CD4-positive, alpha-beta T cell treated with Interleukin-15 for 1 hour (primary cell): ENCODE measurements around the gene RNF212.
"Not testable (repeated sequence)": the region's sequence is repeated elsewhere in the genome, so short reads cannot be mapped to it uniquely, and the experiment has no call there.

Experiments used
- DNase-seq: peaks from one replicate; pipeline ENCODE4 v3.0.0-alpha.2; 2020

RNF212 gene

GRCh38 chr4:1047976-1048772, 65.2 kb downstream of the RNF212 start:
- DNase-seq, result no peak

- DNase-seq, result no peak
Observed at GRCh38 chr4:1047106-1047975, 66.0 kb downstream of the RNF212 start.

- not testable (repeated sequence) for DNase-seq
Observed at GRCh38 chr4:1046581-1047011, 66.8 kb downstream of the RNF212 start.

GRCh38 chr4:1045595-1046201, 67.7 kb downstream of the RNF212 start:
- DNase-seq, result no peak

- DNase-seq, result no peak
Observed at GRCh38 chr4:1045193-1045594, 68.2 kb downstream of the RNF212 start.

GRCh38 chr4:1044469-1045192, 68.7 kb downstream of the RNF212 start:
- DNase-seq, result no peak

GRCh38 chr4:1043651-1044468, 69.5 kb downstream of the RNF212 start:
- DNase-seq, result peak; percentile 79

GRCh38 chr4:1043162-1043561, 70.2 kb downstream of the RNF212 start:
- DNase-seq, result no peak

GRCh38 chr4:1042352-1043055, 70.9 kb downstream of the RNF212 start:
- DNase-seq, result no peak

GRCh38 chr4:1041936-1042330, 71.4 kb downstream of the RNF212 start:
- no peak for DNase-seq

- DNase-seq, result no peak
Observed at GRCh38 chr4:1041147-1041935, 72.0 kb downstream of the RNF212 start.

GRCh38 chr4:1040344-1041146, 72.8 kb downstream of the RNF212 start:
- DNase-seq, result no peak

GRCh38 chr4:1039493-1040343, 73.6 kb downstream of the RNF212 start:
- DNase-seq, result no peak

GRCh38 chr4:1038948-1039492, 74.3 kb downstream of the RNF212 start:
- DNase-seq, result no peak

GRCh38 chr4:1036976-1037810, 76.2 kb downstream of the RNF212 start:
- no peak for DNase-seq

- DNase-seq, result no peak
Observed at GRCh38 chr4:1036095-1036494, 77.3 kb downstream of the RNF212 start.

- no peak for DNase-seq
Observed at GRCh38 chr4:1035510-1035909, 77.9 kb downstream of the RNF212 start.
